Measurements from ENCODE around the gene RNF225.
"Not testable (repeated sequence)": the region's sequence is repeated elsewhere in the genome, so short reads cannot be mapped to it uniquely, and the experiment has no call there.

Gene RNF225

DNA sequence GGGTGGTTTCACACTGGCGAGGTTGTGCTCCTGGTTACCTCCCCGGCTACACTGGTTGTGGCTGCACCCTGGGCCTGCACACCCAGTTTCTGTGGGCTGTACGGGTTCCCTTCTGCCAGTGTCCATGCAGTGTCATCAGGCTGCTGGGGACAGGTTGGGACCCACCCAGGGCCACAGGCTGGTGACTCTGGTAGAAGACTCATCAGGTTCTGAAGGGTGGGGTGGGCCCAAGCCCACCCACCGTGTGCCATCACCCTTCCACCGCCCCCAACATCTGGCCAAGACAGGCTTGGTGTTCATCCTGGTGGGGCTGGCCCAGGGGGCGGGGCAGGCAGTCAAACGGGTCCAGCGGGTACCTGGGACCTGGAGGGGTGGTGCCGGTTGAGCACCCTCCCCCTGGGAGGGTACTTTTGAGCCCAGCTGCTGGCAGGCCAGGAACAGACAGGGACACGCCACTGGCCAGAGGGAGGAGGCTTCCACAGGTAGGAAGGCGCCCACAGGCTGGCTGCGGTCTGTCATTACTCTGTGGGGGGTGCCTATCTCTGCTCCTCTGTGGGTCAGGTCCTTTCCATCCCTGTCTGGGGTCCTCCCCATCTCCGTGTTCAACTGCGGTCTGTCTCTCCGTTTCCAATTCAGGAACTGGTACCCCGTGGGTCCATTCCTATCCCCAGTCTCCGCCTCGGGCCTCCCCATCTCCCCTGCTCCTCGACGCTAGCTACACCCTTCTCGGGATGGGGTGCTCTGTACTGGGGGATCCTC lies at the start of gene RNF225:
TSS of gene RNF225 (plus strand) at position 437 of the 759 bp plus-strand sequence. CDS start 434 bp downstream, outside the sequence.
- no peak for FAIRE-seq

GRCh38 chr19:58346961-58347929 lies 48.2 kb upstream of the RNF225 start:
- no peak for FAIRE-seq

- not testable (repeated sequence) for FAIRE-seq
Observed at GRCh38 chr19:58348080-58348479, 47.4 kb upstream of the RNF225 start.

DNA sequence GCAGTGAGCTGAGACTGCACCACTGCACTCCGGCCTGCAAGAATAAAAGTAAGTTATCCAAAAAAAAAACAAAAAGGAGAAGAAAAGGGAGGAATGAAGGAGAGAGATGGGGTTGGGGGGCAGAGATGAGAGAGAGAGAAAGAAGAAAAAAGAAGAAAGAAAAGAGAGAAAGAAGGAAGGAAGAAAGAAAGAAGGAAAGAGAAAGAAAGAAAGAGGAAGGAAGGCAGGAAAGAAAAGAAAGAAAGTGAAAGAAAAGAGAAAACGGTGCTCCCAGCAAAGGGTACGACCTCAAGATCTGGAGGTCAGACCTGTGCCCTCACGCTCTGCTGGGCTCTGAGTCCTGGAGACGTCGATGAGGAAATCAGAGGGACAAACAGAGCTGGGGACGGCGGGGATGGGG lies 45.9 kb upstream of the RNF225 start:
- no peak for FAIRE-seq

DNA sequence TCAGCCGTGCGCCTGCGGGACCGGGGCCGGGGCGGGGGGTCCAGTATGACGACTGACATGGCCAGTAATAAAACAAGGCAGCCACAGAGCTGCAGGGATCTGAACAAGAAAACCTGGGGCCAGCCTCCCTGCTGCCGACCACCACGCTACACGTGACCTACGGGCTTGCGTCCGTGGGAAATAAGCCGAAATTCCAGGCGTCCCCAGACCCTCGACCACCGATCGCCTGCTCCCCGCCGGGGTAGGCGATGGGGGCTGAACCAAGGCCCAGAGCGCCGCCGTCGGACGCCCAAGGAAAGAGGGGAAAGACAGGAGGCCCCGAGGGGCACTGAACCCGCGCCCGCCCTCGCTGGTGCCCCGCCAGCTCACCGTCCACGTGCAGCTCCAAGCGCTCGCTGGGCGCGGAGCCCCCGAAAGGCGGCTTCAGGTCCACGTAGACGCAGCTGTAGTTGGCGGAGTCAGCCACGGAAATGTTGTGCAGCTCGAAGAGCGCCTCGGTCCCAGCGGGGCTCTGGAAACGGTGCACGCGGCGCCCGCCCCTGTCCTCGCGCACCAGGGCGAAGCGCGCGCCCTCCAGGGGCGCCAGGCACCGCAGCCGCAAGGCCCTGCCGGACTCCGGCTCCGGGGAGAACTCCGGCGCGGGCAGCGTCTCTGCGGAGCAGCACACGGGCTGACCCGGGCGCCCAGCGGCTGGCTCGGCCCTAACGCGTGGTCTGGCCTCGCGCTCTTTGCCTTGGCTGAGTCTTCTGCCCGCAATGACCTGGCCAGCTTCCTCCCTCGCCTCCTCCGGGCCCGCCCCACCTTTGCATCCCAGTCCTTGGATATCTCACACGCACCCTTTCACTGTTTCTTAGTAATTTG lies 45.2 kb upstream of the RNF225 start:
- FAIRE-seq, result no peak

DNA sequence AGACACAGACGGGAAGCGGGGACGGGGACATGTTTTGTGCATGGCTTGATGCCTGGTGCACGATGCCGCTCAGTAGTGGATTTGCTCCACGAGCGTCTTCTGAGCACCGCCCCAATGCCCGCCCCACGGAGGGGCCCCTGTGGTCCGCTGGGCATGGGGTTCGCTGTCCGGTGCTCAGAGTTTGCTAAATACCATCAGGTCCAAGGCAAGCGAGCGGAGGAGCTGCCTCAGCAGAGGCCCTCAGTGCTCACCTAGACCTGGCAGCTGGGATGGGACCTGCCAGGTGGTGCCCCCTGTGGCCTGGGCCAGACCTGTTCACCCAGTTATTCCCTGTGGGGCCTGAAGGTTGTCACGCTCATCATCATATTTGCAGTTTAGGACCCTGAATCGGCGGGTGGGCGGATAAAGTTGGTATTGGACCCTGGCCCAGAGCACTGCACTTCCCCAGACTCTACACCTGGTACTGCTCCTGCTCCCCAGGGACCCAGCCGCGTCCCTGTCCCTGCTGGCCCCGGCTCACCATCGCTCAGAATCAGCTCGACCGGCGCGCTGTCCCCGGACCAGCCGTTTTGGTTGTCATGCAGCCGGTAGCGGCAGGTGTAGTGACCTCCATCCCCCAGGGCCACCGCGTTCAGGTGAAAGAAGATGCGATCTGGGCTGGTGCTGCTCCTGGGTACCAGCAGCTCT lies 44.4 kb upstream of the RNF225 start:
- FAIRE-seq, result no peak

GRCh38 chr19:58351558-58351878 lies 43.9 kb upstream of the RNF225 start:
- FAIRE-seq, result no peak

DNA sequence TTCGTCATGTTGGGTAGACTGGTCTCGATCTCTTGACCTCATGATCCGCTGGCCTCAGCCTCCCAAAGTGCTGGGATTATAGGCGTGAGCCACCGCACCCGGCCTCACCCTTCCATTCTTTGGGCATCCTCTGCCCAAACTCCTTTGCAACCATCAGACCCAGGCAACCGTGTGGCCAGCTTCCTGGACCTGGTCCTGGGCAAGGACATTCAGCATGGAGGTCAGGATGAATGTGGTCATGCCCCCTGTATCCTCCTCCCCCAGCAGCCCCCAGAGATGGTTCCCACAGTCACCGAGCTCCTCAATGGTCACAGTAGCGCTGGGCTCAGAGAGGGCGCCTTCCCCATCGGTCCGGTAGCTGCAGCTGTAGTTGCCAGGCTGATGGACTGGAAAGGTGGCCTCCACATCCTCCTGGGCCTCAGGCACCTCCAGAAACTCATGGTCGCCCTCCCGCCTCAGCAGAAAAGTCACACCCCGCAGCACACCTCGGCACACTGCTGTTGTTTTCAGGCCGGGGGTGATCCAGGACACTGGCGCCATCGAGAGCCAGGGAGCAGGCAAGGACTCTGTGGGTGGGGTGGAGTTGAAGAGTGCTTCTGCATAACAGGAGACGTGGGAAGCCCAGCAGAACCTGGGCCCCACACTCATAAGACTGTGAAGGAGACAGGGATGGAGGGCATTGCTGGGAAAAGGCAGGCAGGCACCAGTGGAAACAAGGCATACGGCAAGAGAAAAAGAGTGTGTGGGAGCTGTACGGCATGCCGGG lies 43.3 kb upstream of the RNF225 start:
- FAIRE-seq, result no peak

DNA sequence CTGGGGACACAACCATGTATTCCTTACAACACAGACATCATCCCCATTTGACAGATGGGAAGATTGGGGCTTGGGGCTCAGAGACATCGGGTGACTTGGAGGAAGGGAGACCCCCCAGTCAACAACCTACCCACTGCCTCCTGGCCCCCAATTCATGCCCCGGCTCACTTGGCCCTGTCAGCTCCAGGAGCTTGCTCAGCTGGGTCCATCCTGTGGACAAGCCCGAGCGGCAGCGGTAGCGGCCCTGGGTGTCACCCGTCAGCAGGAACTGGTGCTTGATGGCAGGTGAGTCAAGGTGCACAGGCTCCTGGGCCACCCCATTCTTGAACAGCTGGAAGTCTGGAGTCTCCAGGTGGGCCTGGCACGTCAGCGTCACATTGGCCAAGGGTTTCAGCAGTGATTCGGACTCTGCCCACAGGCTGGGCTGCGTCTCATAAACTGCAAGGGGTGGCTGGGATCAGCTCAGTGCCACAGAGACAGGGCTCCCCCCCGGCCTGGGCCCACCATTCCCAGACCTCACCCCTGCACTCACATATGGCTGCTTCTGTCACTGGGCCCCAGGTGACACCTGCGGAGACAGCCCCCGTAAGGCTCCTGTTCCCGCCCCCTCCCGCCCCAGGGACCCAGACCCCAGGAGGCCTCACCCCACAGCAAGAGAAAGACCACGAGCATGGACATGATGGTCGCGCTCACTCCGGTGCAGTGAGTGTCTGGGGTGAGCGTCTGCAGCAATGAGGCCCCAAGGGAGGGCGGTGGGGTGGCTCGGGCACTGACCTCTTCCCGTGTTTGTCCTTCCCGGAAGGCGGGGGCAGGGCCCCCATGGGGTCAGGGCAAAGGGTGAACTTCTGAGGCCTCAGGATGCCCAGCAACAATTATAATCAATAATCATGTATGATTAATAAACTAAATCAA lies 42.4 kb upstream of the RNF225 start, which contains the start of gene A1BG:
TSS of gene A1BG (minus strand) at position 733 of the 912 bp plus-strand sequence. CDS start at position 678, 55 bp downstream.
- no peak for FAIRE-seq

DNA sequence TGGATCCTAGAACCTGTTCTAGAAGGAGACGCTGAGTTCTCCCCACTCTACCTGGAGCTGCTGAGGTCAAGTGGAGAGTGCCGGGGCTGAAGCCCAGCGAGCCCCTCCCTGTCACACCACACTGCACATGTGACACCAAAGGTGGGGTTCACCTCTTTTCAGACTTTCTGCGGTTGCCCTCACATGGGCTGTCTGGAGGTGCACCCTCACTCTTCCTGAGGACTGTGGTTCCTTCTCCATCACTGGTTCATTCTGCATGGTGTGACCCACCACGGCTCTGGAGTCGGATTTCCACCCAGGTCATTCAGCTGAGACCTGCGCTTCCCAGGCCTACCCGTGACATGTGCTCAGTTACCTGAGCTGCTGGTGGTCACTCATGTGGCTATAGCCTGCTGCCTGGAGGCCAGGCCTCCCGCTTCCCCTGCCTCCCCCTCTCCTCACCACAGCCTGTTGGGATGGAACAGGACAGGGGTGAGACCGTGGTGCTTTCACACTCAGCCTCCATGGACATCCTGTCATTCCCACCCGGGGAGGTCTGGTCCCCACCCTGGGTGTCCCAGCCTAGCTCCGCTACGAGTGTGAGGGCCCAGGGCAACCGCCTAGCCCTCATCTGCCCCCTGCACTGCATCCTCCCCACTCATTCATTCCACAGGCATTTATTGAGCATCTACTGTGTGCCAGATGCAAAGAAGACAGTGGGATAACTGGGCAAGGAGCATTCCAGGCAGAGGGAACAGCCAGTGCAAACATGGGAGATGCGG lies 41.6 kb upstream of the RNF225 start:
- FAIRE-seq, result no peak

GRCh38 chr19:58354478-58355030 lies 40.9 kb upstream of the RNF225 start:
- no peak for FAIRE-seq

DNA sequence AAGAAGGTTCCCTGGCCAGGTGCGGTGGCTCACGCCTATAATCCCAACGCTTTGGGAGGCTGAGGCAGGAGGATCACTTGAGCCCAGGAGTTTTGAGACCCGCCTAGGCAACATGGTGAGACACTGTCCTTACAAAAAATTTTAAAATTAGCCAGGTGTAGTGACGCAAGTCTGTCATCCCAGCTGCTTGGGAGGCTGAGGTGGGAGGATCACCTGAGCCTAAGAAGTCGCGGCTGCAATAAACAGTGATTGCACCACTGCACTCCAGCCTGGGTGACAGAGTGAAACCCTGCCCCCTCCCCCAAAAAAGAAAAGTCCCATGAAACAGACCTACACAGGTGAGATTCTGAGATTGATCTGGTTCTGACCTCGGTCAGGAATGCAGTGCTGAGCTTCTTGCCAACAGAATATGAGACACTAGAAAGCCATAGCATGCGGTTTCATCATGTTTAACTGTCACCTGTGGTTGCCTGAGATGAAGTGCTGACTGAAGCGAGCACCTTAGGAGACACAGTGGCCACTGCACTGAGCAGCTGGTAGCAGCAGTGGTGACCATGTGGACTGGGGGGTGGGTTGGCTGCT lies 40.1 kb upstream of the RNF225 start:
- FAIRE-seq, result no peak

DNA sequence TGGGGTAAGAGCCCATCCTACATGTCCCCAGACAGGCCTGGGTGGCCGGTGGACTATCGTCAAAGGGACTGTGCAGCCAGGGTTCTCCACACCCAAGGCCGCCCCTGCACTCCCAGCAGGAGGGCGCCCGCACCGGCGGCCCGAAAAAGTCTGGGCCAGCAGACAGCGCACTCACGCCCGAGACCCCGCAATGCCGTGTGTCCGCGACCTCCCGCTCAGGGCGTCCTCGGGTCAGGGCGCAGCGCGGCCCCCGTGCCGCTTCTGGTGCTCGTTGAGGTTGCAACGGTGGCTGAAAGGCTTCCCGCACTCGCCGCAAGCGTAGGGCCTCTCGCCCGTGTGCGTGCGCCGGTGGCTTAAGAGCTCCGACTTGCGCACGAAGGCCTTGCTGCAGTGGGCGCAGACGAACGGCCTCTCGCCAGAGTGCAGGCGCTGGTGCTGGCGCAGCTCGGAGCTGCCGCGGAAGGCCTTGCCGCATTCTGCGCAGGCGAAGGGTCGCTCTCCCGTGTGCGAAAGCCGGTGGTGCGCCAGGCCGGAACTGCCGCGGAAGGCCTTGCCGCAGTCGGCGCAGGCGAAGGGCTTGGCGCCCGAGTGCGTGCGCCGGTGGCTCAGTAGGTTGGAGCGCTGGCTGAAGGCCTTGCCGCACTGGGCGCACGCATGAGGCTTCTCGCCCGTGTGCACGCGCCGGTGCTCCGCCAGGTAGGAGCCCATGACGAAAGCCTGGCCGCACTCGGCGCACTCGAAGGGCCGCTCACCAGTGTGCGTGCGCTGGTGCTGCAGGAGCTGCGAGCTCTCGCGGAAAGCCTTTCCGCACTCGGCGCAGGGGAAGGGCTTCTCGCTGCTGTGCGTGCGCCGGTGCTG lies 39.3 kb upstream of the RNF225 start:
- no peak for FAIRE-seq

DNA sequence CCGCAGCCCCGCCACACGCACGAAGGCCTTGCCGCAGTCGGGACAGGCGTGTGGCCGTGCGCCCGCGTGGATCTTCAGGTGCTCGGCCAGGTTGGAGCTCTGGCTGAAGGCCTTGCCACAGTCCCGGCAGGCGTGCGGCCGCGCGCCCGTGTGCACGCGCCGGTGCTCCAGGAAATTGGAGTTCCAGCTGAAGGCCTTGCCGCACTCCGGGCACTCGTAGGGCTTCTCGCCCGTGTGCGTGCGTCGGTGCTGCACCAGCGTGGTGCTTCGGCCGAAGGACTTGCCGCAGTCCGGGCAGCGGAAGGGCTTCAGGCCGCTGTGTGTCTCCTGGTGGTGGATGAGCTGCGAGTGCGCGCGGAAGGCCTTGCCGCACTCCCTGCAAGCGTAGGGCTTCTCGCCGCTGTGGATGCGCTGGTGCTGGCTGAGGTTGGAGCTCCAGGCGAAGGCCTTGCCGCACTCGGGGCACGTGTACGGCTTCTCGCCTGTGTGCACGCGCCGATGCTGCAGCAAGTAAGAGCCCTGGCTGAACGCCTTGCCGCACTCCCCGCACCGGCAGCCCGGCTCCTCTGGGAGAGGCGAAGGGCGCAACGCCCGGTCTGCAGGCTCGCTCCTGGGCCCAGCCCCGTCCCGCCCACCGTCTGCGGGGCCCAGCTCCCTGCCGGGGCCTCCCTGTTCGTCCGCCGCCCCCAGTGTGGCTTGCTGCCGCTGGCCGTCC lies 38.5 kb upstream of the RNF225 start:
- FAIRE-seq, result no peak

GRCh38 chr19:58357481-58358145 lies 37.8 kb upstream of the RNF225 start:
- no peak for FAIRE-seq

DNA sequence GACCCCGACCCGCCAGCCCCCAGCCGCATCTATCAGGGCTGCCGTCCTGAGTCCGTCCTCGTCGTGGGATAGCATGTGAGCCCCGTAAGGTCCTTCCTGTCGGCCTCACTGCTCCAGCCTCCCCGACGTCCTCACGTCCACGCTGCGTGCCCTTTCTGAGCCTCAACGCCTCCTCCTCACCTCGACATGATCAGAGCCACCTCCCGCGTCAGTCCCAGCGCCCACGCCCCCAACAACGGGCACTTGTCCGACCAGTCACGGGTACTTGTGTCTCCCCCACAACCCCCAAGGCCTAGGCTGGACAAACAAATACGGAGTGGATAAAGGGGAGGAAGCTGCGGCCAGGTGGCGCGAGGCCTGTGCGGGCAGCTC lies 33.6 kb upstream of the RNF225 start:
- FAIRE-seq, result no peak
